Panc1 (cell line): ENCODE measurements around the gene PAK2.

ENCODE experiments used
- CTCF ChIP-seq: fragments of 450-650 bp; IDR thresholded peaks from 2 replicates; pipeline ENCODE4 v1.5.1; 2017; ENCODE audit warnings: mild to moderate bottlenecking
- POLR2AphosphoS5 ChIP-seq: IDR thresholded peaks from 2 replicates; pipeline ENCODE4 v1.6.1; 2012; ENCODE audit warnings: mild to moderate bottlenecking, low read depth, low read length, moderate library complexity
- REST ChIP-seq, 2 experiments: IDR thresholded peaks; 2 replicates each; pipeline ENCODE4 v1.6.1; 2011 to 2012; ENCODE audit warnings: low read depth in 2 of 2, control low read depth in 1 of 2, low read length in 1 of 2, mild to moderate bottlenecking in 1 of 2, moderate library complexity in 1 of 2; ENCODE audit not compliant: insufficient read depth in 1 of 2

- no peak for TF ChIP-seq CTCF
- TF ChIP-seq REST (IDR thresholded peaks at IDR 0.05; ENCODE audit: insufficient read depth in 1 of 2, low read depth in 2 of 2, low read length in 1 of 2): no peak
- TF ChIP-seq POLR2AphosphoS5: no peak
Observed at GRCh38 chr3:196842567-196843434, 103.1 kb downstream of the PAK2 start.
